GM19452 (cell line): ENCODE data around the gene PRPF4.

Experiments used
- ATAC-seq: cut with Tn5 transposase; IDR thresholded peaks from one replicate; pipeline ENCODE4 v1.9.1; 2021; ENCODE audit not compliant: unreplicated experiment

The PRPF4 gene

DNA sequence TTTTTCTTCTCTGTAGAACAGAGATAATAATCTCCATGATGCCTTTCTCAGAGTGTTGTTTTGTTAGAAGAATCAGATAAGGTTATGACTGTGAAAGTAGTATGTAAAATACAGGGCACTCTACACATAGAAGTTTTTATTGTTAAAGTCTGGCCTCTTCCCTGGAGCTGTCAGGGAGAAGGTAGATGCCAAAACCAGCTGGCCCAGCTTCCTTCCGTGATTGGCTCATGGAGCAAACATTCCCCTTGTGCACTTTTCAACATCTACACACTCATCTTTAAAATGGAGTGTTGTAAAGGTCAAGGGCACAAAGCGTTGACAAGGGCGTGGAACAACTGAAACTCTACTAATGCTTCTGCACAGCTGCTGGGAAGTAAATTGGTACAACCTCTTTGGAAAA is 35.1 kb downstream of the PRPF4 start:
- no peak for ATAC-seq

DNA sequence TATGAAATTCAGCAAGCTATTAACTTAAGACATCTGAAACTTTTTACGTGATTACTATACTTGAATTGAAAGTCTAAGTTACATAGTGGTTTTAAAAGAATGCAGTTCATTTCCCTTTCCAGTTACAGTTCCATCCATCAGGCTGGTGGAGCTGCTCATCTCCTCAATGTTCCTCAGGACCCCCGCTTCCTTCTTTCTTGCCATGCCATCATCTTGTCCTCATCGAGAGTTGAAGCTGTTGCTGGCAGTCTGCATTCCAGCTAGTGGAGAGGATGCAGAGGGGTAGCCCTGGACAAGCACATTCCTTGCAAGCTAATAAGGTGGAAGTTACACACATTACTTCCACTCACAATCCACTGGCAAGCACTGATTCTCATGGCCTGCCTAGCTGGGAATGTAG is 36.5 kb downstream of the PRPF4 start:
- no peak for ATAC-seq

DNA sequence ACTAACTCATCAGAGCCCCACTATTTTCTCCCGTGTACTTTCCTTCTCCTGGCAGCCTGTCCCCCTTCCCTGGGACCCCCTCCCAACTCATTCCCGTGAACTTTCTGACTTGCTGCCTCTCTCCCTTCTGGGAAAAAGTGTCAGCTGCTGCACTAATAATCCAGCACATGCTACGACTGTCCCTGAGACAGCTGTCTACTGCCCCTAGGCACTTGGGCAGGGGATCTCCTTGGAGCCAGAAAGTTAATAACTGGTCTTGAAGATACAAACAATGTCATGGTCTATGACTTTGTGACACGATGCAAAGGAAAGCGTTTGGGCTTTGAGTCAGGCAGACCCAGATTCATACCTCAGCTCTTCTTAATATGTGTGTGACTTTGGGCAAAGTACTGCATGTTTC is 37.8 kb downstream of the PRPF4 start:
- ATAC-seq, result no peak

DNA sequence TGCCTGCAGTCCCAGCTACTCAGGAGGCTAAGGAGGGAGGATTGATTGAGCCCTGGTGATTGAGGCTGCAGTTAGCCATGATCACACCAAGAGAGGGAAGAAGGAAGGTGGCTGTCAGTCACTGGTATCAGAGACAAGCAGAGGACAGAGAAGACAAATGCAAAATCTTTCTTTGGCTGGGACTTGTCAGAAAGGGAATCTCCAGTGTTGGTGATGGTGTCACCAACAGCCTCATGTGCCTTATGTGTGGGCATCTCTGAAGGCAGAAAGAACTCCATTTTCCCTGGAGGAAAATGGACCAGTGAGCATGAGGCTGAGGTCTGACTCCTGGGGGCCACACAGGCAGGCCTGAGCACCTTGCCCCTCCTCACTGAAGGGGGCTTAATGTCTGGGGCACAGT is 39.8 kb downstream of the PRPF4 start:
- ATAC-seq, result no peak

DNA sequence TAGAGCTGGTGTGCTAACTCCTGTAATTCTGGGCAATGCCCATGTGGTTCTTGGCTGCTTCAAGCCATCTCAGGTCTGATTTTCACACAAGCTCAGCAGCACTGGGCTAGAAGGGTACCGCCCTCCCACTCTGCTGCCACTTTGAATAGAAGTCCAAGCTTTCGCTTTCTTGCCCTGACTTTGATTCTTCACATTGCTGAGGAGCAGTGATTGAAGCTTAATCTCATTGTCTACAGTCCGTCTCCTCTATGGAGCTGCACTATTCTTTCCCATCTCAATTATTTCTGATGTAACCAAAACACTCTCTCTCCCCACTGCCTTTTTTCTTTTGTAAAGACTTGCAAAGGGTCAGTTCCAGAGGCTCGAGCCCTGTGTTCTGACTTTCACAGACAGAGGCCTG is 40.6 kb downstream of the PRPF4 start:
- ATAC-seq, result no peak

DNA sequence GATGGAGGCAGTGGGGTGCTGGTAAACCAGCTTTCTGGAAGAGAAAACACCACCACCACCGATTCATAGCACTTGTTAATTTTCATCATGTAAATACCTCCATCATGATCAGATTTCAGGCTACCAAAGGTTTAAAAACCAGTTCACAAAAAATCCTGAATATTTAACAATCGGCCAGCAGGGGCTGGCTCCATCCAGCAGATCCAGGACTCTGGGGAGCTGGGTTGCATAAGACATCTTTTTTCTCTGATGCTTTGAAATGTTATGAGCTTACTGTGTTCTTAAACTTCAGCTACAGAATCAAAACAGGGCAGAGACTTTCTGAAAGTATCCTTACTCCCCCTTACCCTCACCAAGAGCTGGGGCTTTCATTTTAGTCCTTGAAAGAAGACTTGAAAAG is 42.3 kb downstream of the PRPF4 start:
- ATAC-seq, result no peak

DNA sequence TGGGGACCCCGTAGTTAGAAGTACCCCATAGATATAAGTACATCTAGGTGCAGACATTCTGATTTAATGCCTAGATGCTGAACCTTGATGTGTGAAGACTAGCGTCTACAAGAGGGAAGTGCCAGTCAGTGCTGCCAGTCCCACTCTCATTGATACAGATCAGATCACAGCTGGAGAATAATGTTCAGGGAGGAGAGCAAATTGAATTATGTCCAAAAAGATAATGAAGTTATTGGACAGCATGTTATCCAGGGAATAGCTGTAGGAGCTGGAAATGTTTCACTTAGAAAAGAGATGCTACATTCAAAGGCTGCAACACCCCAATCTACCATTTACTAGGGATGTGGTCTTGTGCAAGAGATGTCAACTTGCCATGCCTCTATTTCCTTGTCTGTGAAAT is 43.6 kb downstream of the PRPF4 start:
- ATAC-seq, result no peak

DNA sequence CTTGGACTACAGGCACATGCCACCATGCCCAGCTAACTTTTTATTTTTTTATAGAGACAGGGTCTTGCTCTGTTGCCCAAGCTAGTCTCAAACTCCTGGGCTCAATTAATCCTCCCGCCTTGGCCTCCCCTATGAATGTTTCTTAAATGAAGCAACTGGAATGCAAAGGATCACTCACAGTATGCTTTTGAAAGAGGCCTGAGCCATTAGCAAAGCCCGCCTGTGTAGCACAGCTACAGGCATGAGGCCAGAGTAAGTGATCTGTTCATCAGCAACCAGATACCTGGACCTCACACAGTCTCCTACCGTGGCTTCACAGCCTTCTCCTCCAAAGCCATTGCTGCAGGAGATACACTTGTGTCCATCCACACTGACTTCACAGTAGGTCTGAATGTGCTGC is 44.6 kb downstream of the PRPF4 start:
- no peak for ATAC-seq

DNA sequence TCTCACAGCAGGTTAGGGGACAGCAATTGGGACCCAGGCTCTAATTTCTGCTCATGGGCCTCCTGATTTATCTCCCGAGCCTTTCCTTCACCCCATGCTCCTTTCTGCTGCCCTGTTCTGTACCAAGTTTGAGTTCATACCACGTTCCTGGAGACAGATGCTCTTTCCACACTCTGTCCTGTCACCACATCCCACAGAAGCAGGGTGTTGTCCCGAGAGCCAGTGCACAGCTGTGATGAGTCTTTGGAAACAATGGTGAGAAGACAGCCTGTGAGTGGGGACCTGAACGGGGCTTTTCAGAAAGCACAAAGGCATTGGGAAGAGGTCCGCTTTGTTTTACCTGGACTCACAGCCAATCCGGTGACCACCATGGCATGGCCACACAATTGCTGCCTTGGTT is 47.2 kb downstream of the PRPF4 start:
- no peak for ATAC-seq

DNA sequence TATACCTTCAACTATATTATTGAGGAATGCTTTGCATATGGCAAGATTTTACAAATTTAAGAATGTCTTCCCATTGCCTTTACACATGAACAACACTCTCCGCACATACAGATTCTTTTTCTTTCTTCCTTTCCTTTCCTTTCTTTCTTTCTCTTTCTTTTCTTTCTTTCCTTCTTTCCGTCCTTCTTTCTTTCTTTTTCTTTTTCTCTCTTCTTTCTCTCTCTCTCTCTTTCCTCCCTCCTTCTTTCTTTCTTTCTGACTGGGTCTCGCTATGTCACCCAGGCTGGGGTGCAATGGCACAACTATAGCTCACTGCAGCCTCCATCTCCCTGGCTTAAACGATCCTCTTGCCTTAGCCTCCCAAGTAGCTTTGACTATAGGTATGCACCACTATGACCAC is 50.8 kb downstream of the PRPF4 start:
- no peak for ATAC-seq

DNA sequence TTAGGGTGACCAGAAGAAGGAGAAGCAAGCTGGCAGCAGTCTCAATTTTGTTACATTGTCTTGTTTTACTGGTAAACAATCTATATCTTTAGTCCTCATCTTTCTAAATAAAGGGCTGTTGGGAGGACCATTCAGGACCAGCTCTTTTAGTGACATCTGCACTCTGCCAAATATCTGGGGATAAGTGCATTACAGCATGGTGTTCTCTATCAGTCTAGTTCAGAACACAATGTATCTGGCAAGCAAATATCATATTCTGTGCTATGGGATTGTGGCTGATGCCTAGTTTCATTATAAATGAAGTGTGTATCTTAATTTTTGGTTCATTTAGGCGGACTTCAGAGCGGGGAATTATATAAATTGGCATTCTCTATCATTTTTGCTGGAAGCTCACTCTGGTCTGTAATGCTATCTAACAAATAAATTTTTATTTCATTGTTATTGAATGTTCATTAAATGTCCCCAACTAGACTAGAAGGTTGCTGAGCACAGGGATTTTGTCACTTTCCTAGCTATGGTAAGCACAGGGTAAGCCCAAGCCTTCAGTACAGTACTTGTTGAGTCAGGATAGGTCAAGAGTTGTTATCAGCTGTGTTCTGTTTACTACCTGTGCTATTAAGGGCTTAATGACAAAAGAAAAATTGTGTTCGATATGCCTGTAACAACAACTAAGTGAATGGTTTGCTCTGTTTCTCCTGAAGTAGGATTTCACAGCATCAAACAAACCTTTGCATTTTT is 52.8 kb downstream of the PRPF4 start:
- ATAC-seq, result no peak

DNA sequence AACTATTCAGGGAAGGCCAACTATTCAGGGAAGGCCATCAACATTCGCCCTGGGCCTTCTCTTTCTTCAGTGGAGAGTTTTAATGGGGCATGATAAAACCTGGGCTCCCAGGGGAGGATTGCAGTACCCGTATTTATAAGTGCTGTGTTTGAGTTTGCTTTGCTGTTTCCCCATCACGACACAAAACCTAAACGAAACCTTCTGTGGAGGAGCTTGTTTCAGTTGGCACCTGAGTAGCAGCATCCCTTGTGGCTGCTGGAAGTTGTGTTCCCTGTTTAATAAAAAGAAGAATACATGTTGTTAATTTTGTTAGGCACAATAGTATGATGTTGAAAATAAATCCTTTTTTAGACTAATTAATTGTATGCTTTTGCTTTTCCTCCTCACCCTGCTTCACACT is 56.3 kb downstream of the PRPF4 start:
- ATAC-seq, result no peak

DNA sequence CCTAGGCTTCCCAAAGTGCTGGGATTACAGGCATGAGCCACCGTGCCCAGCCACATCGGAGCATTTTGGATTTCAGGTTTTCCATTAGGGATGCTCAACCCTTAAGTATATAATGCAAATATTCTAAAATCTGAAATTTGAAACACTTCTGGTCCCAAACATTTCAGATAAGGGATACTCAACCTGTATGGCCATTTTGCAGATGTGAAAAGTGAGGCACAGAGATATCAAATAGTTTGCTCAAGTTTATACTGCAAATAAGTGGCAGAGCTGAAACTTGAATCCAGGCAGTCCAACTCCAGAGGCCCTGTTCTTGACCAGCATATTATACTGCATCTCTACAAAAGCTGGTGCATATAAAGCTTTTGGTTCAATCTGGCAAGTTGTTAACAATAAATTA is 62.3 kb downstream of the PRPF4 start:
- ATAC-seq, result no peak

DNA sequence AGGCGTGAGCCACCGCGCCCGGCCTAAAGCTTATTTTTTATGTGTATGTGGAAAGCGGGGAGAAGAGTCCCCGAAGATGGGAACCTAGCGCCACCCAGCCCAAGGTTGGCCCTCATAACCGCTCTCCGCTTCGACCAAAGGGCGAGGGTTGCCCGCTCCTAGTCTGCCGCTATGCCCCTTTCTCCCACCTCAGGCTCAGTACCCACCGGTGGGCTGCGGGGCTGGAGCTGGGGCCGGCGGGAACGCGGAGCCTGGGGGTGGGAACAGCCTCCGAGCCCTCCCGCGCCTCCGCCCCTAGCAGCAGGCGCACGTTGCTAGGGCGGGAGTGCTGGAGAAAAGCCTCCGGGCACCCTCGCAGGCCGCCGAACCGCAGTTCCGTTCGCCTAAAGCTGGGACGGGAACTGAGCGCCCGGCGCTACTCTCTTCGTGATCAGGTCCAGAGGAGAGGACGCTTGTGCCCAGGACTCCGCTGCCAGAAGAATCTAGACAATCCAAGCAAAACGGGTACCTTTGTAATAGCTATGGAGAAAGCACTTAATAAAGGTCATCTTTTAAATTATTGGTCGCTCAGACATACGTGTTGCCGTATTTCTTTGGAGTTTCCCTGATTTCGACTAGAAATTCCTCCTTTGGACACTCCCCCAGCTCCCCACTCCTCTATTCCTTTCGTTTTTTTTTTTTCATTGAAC is 64.7 kb downstream of the PRPF4 start, which contains the start of gene WDR31:
WDR31 (minus strand) TSS at position 265 of the 689 bp plus-strand sequence. CDS start 8,253 bp downstream, outside the sequence.
- ATAC-seq, result peak; percentile 99

DNA sequence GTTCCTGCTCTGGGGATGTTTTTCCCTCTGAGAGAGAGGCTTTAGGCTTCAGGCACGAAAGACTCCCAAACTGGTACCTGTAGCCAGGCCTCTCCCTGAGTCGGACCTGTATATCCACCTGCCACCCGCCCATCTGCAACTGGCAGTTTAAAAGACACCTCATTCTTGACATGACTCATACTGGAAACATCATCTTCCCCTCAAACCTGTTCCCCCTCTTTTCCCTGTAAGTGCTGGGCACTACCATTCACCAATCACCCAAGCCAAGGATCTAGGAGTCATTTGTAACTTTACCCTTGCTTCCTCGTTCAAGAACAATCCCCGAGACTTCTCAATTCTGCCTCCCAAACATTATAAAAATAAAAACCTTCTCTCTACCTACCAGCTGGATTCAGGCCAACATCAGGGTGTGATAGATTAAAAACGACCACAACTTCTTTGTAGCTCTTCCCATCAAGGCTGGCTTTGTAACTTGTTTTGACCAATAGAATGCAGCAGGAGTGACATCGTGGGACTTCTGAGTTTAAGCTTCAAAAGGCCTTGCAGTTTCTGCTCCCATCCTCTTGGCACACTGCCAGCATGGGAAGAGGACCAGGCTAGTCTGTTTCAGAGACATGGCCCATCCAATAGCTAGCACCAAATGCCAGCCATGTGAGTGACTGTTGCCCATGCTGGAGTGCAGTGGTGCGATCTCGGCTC is 66.4 kb downstream of the PRPF4 start:
- ATAC-seq, result no peak
